Right lobe of liver (tissue), 4 donors: ENCODE results near the gene CFAP20DC.

Experiments used
- POLR2A ChIP-seq: fragments of 450-650 bp; IDR thresholded peaks from one replicate; pipeline ENCODE4 v1.6.1; 2017; ENCODE audit warnings: antibody characterized with exemption, mild to moderate bottlenecking
- TF ChIP-seq, protein P1 (sequence below), 4 donors: fragments of 200-600 bp in 3 of 4; fragments of 450-650 bp in 1 of 4; IDR thresholded peaks; one replicate each; pipeline versions ENCODE4 v1.5.1 to v1.8.0; 2016 to 2022; ENCODE audit warnings: antibody characterized with exemption in 4 of 4, mild to moderate bottlenecking in 2 of 4
- donor health status: DM: no; HTN: no; CAD: no.
- donor health status: DM: no; HTN: no; CAD: no.
- donor health status: DM: no; HTN: yes; CAD: no.

DNA sequence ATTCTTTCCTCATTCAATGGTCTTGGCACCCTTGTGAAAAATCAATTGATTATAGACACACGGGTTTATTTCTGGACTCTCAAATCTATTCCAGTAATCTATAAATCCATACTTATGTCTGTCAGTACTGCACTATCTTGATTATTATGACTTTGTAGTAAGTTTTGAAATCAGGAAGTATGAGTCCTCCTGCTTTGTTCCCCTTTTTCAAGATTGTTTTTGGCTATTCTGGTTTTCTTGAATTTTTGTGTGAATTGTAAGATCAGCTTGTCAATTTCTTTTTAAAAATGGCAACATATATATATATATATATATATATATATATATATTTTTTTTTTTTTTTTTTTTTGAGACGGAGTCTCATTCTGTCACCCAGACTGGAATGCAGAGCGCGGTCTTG is 32.3 kb upstream of the CFAP20DC start:
- TF ChIP-seq, protein P1, sequence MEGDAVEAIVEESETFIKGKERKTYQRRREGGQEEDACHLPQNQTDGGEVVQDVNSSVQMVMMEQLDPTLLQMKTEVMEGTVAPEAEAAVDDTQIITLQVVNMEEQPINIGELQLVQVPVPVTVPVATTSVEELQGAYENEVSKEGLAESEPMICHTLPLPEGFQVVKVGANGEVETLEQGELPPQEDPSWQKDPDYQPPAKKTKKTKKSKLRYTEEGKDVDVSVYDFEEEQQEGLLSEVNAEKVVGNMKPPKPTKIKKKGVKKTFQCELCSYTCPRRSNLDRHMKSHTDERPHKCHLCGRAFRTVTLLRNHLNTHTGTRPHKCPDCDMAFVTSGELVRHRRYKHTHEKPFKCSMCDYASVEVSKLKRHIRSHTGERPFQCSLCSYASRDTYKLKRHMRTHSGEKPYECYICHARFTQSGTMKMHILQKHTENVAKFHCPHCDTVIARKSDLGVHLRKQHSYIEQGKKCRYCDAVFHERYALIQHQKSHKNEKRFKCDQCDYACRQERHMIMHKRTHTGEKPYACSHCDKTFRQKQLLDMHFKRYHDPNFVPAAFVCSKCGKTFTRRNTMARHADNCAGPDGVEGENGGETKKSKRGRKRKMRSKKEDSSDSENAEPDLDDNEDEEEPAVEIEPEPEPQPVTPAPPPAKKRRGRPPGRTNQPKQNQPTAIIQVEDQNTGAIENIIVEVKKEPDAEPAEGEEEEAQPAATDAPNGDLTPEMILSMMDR (IDR thresholded peaks at IDR 0.05), result no peak
- TF ChIP-seq POLR2A, result no peak
